ENCODE measurements around the gene DENND1C. TPM values are rescaled to one million over a fixed set of nuclear protein-coding genes. Genes with fewer than 3 reads are reported as not detected.

The DENND1C gene
- total RNA-seq, 2 experiments from 2014 or later = 111 to 118 TPM

GRCh38 chr19:6446452-6446851, 35.1 kb downstream of the DENND1C start:
- H3K9me3 Mint-ChIP-seq = no peaks in the 10 kb centered on the region
- POLR2A ChIA-PET = no interaction called here
- no peak overlapping the region for H3K27ac Mint-ChIP-seq

GRCh38 chr19:6443986-6444385, 37.6 kb downstream of the DENND1C start:
- TF ChIP-seq CTCF (IDR thresholded peaks at IDR 0.05) = no peak
- H3K9me3 ChIP-seq (ENCODE audit: control insufficient read depth in 1 of 2, insufficient read depth in 1 of 2, low read length in 2 of 2) = no peaks in the 10 kb centered on the region
- H3K36me3 ChIP-seq (ENCODE audit: insufficient read depth, low read length) = no peaks in the 10 kb centered on the region
- H3K4me1 Mint-ChIP-seq (ENCODE audit: low read depth) = no peaks in the 10 kb centered on the region
- no peaks in the 10 kb centered on the region for H3K4me1 ChIP-seq (ENCODE audit: insufficient read depth, low read length)
- H3K36me3 Mint-ChIP-seq (ENCODE audit: low read depth) = peaks cover 15% of the 10 kb centered on the region
- ATAC-seq (ENCODE audit: poor library complexity) (no peak), DNase-seq (no peak)
- H3K27ac ChIP-seq (ENCODE audit: low read depth in 1 of 2, low read length in 2 of 2) = no peak overlapping the region
- no peaks in the 10 kb centered on the region for H3K27me3 ChIP-seq (ENCODE audit: control insufficient read depth in 1 of 2, insufficient read depth in 2 of 2, low read length in 2 of 2)
- H3K4me3 ChIP-seq (ENCODE audit: low read length) = no peak overlapping the region
- POLR2A ChIA-PET = no interaction called here
- H3K4me3 Mint-ChIP-seq = no peak overlapping the region
- no peak overlapping the region for H3K27ac Mint-ChIP-seq
- no peaks in the 10 kb centered on the region for H3K27me3 Mint-ChIP-seq
- intact Hi-C loops (cut with DNase I, micrococcal nuclease) = no loop called here
- CTCF ChIA-PET = no interaction called here
- H3K9me3 Mint-ChIP-seq = no peaks in the 10 kb centered on the region

More at GRCh38 chr19:6446452-6446851, 35.1 kb downstream of the DENND1C start:
- H3K9me3 ChIP-seq (ENCODE audit: control insufficient read depth in 1 of 2, insufficient read depth in 1 of 2, low read length in 2 of 2) = no peaks in the 10 kb centered on the region
- H3K27me3 Mint-ChIP-seq = no peaks in the 10 kb centered on the region
- ATAC-seq (ENCODE audit: poor library complexity) (no peak), DNase-seq (no peak)
- no peaks in the 10 kb centered on the region for H3K4me1 Mint-ChIP-seq (ENCODE audit: low read depth)
- no peak overlapping the region for H3K4me3 Mint-ChIP-seq
- no peaks in the 10 kb centered on the region for H3K36me3 ChIP-seq (ENCODE audit: insufficient read depth, low read length)
- no peak overlapping the region for H3K4me3 ChIP-seq (ENCODE audit: low read length)
- H3K36me3 Mint-ChIP-seq (ENCODE audit: low read depth) = peaks cover 15% of the 10 kb centered on the region
- CTCF ChIA-PET = no interaction called here
- H3K27ac ChIP-seq (ENCODE audit: low read depth in 1 of 2, low read length in 2 of 2) = no peak overlapping the region
- intact Hi-C loops (cut with DNase I, micrococcal nuclease) = no loop called here
- no peaks in the 10 kb centered on the region for H3K27me3 ChIP-seq (ENCODE audit: control insufficient read depth in 1 of 2, insufficient read depth in 2 of 2, low read length in 2 of 2)
- no peak for TF ChIP-seq CTCF (IDR thresholded peaks at IDR 0.05)
- H3K4me1 ChIP-seq (ENCODE audit: insufficient read depth, low read length) = no peaks in the 10 kb centered on the region

DNA sequence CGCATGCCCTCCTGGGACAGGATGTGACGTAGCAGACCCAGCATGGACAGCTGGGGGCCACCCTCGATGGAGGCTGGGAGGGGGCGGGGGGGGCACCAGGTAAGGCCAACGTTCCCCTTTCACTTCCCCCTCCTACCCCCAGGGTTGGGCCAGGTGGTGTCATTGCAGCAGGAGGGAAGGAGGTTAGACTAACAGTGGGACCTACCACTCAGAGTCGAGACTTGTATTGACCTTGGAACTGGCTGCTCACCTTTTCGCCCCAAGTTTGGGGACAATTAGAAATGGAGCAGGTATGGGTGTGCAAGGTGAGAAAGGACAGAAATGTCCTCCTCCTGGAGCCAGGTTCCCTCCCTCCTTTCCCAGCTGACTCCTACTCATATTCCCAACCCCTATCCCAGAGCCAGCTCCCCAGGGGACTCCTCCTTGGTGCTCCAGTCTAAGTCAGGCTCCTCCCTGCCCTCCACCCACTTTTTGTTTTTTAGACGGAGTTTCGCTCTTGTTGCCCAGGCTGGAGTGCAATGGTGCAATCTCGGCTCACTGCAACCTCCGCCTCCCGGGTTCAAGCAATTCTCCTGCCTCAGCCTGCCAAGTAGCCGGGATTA, 39.4 kb downstream of the DENND1C start:
- Mint-ChIP-seq H3K4me1 (ENCODE audit: low read depth) (no peaks in the 10 kb centered on the region), H3K4me3 (no peak overlapping the region), H3K9me3 (no peaks in the 10 kb centered on the region), H3K36me3 (ENCODE audit: low read depth) (peaks cover 15% of the 10 kb centered on the region), H3K27me3 (no peaks in the 10 kb centered on the region), H3K27ac (no peak overlapping the region)
- DNase-seq = no peak
- Histone ChIP-seq H3K4me3 (ENCODE audit: low read length) (no peak overlapping the region), H3K27me3 (ENCODE audit: control insufficient read depth in 1 of 2, insufficient read depth in 2 of 2, low read length in 2 of 2) (no peaks in the 10 kb centered on the region), H3K4me1 (ENCODE audit: insufficient read depth, low read length) (no peaks in the 10 kb centered on the region), H3K36me3 (ENCODE audit: insufficient read depth, low read length) (no peaks in the 10 kb centered on the region), H3K9me3 (ENCODE audit: control insufficient read depth in 1 of 2, insufficient read depth in 1 of 2, low read length in 2 of 2) (no peaks in the 10 kb centered on the region), H3K27ac (ENCODE audit: low read depth in 1 of 2, low read length in 2 of 2) (no peak overlapping the region)
- POLR2A ChIA-PET = no interaction called here
- no peak for ATAC-seq (ENCODE audit: poor library complexity)
- intact Hi-C loops (cut with DNase I, micrococcal nuclease) = no loop called here
- CTCF ChIA-PET = interaction anchor here (1.1 kb wide), 1 partner anchor 168 kb away, joined by 4 read pairs; no protein-coding TSS in a partner anchor
- TF ChIP-seq CTCF (IDR thresholded peaks at IDR 0.05) = no peak

All from CD4-positive, alpha-beta T cell (primary cell).